Amygdala (tissue), 56 donors: ENCODE data around the gene KRTAP12-4.
"Not testable (repeated sequence)": the region's sequence is repeated elsewhere in the genome, so short reads cannot be mapped to it uniquely, and the experiment has no call there.

Source experiments
- DNase-seq, 56 donors: peaks; one replicate each; lab custom pipeline; 2025; lab: John Stamatoyannopoulos, UW

KRTAP12-4 gene

GRCh38 chr21:44654576-44655175 is at the start of gene KRTAP12-4:
TSS of gene KRTAP12-4 (minus strand) at chr21:44654659. CDS start at chr21:44654614, 45 bp downstream.
- no peak for DNase-seq

- DNase-seq = no peak
These were observed 49.5 kb upstream of the KRTAP12-4 start for GRCh38 chr21:44703731-44704635.

- DNase-seq = no peak
These were observed 48.7 kb upstream of the KRTAP12-4 start for GRCh38 chr21:44702973-44703730.

GRCh38 chr21:44702111-44702972 is 47.9 kb upstream of the KRTAP12-4 start:
- no peak for DNase-seq

DNA sequence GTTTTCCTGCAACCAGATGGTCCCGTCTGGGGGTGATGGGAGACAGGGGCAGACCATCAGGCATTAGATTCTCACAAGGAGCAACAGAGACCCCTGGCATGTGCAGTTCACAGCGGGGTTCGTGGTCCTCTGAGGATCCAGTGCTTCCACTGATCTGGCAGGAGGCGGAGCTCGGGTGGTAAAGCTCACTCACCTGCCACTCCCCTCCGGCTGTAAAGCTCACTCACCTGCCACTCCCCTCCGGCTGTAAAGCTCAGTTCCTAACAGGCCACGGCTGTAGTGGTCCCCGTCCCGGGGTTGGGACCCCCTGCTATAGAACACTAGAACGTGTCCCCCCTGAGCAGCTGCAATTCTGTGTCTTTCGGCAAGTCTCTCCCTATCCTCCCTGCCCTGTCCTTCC is 47.1 kb upstream of the KRTAP12-4 start:
- DNase-seq = no peak

DNA sequence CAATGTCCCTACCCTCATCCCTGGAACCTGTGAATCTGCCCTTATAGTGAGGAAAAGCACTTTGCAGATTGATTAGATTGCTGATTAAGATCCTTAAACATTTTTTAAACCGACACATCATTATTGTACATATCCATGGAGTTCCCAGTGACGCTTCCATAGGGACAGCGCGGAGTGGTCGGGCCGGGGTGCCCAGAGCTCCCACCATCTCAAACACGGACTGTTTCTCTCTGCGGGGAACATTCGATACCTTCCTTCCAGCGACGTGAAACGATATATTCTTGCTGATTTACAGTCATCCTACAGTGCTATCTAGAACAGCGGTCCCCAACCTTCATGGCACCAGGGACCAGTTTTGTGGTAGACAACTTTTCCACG is 46.6 kb upstream of the KRTAP12-4 start:
- DNase-seq = no peak

DNA sequence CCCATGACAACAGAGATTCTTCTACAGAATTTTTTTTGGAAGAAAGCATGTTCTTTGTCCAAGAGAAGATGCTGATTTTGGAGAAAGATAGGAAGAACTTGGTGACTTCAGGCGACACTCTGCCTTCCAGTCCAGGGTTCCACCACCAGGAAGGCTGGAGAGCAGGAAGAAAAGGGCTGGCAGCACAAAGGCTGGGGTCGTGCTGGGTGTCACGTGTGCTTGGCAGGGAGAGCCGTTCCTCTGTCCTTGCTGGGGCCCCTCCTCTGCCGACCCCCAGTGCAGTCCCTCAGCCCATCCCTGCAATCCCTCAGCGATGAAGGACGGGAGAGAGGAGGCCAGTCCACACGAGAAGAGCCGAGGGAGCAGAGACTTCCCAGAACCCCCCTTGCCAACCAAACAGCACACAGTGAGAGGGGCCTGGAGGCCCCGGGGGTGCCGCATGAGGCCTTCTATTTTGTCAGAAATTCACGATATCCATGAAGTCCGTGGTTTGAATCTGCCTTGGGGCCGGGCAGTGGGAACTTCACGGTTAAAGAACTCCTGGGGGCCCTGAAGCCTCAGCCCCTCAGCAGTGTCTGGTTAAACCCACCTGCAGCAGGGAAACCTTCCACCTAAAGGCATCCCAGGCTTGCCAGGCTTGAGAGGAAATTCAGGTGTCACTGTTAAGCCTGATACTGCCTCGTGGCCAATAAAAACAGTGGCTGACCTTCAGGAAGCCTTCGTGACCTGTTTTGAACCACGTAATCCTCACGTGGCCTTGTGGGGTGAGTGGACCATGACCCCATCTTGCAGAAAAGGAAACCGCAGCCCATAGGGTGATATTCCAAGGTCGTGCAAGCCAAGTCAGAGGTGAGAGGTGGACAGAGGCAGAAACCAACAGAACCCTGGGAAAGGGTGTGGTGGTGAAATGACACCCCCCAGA is 45.9 kb upstream of the KRTAP12-4 start:
- no peak for DNase-seq

DNA sequence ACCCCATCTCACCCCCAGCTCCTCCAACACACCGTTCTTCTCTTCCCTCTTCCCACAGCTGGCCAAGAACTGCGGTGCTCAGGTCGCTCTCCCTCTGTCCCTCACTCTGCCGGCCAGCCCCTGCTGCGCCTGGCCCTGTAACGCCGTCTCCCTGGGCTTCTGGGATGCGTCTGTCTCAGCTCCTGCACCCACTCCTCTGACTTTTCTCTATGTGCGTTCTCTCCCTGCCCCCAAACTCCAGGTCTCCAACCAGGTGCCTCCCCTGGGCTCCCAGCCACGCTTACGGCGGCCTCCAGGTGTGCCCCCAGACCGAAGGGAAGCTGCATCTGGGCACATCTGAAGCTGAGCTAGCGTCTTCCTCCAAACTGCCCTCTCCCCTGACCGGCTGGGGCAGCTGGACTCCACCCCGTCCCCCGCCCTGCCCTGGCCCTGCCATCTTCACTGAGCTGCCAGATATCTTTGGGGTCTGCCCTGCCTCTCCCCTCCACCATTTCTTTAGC is 45.1 kb upstream of the KRTAP12-4 start:
- DNase-seq = no peak

DNA sequence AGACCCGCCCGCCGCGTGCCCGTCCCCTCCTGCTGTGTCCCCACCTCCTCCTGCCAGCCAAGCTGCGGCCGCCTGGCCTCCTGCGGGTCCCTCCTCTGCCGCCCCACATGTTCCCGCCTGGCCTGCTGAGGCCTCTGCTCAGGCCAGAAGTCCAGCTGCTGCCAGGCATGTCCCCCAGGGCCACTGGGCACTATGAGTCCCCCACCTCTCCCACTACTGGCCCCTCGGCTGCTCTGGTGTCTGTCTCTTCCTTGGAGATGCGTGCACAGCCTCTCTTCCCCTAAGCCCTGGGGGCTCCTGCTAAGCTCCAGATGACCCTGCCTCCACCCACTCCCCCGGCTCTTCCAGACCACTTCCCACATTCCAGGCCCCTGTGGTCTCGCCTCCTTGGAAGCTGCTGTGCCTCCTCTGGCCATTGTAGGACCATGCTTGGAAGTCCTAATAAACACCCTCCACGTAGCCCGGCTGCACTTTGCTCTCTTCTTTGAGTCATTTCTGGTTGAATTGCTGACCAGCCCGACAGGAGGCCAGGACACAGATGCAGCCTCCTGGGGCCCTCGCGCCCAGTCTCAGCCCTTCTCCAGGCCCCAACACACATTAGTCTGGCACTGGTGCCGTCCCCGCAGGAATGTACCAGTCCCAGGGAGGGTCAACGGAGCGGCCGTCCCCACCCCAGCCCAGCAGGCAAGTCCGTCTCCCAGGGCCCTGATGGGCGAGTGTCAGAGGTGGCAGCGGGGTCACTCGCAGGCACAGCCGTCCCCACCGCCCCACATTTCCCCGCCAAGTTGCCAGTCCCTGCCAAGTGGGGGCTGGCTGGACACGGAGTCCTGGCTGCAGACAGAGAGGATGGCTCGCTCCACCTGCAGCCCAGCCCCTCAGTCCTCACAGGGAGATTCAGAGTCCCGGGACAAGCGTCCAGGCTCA is 43.6 kb upstream of the KRTAP12-4 start:
- DNase-seq = no peak

DNA sequence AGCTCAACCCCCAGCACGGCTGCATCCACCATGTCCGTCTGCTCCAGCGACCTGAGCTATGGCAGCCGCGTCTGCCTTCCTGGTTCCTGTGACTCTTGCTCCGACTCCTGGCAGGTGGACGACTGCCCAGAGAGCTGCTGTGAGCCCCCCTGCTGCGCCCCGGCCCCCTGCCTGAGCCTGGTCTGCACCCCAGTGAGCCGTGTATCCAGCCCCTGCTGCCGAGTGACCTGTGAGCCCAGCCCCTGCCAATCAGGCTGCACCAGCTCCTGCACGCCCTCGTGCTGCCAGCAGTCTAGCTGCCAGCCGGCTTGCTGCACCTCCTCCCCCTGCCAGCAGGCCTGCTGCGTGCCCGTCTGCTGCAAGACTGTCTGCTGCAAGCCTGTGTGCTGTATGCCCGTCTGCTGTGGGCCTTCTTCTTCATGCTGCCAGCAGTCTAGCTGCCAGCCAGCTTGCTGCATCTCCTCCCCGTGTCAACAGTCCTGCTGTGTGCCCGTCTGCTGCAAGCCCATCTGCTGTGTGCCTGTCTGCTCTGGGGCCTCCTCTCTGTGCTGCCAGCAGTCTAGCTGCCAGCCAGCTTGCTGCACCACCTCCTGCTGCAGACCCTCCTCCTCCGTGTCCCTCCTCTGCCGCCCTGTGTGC is 42.8 kb upstream of the KRTAP12-4 start, which contains the start of gene KRTAP10-12:
Gene KRTAP10-12, plus strand, starts transcription at position 1 of the 639 bp plus-strand sequence. Its CDS starts 30 bp downstream, at position 31.
- not testable (repeated sequence) for DNase-seq

GRCh38 chr21:44696572-44696971 is 42.1 kb upstream of the KRTAP12-4 start:
- no peak for DNase-seq

GRCh38 chr21:44695641-44696040 is 41.2 kb upstream of the KRTAP12-4 start:
- DNase-seq = no peak

- DNase-seq = no peak
These were observed 40.7 kb upstream of the KRTAP12-4 start for GRCh38 chr21:44695184-44695583.

GRCh38 chr21:44694776-44695175 is 40.3 kb upstream of the KRTAP12-4 start:
- no peak for DNase-seq

GRCh38 chr21:44692798-44693512 is 38.5 kb upstream of the KRTAP12-4 start:
- no peak for DNase-seq

DNA sequence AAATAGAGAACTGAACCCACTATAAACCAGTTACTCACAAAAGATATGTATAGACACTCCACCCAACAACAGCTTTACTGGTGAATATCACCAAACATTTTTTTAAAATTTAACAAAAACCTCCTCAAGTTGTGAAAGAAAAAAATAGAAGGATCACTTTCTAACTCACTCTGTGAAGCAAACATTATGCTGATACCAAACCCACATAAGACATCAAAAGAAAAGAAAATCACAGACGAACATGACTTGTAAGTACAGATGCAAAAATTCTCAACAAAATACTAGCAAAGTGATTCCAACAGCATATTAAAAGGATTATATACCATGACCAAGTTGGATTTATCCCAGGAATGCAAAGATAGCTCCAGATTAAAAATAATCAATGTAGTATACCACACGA is 37.2 kb upstream of the KRTAP12-4 start:
- no peak for DNase-seq

DNA sequence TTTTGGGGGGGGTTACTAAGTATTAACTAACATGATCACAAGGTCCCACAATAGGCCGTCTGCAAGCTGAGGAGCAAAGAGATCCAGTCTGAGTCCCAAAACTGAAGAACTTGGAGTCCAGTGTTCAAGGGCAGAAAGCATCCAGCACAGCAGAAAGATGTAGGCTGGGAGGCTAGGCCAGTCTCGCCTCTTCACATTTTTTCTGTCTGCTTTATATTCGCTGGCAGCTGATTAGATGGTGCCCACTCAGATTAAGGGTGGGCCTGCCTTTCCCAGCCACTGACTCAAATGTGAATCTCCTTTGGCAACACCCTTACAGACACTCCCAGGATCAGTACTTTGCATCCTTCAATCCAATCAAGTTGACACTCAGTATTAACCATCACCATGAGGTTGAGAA is 35.3 kb upstream of the KRTAP12-4 start:
- not testable (repeated sequence) for DNase-seq
